Activated CD4-positive, alpha-beta memory T cell treated with anti-CD3 and anti-CD28 coated beads, Interleukin-2, amount 10 ng/mL, durations not matched to agents 7 days and 5 days (primary cell): ENCODE results near the gene SLC9A9. TPM values are rescaled to one million over a fixed set of nuclear protein-coding genes. Genes with fewer than 3 reads are reported as not detected.
A peak's percentile ranks its signal among the peaks of the same experiment; 100 is the strongest.
"Not testable (repeated sequence)": the region's sequence is repeated elsewhere in the genome, so short reads cannot be mapped to it uniquely, and the experiment has no call there.

ENCODE experiments used
- CTCF ChIA-PET: fragments of 350-600 bp; sonication (Branson Sonifier 250); formaldehyde crosslinking; loops from one replicate; lab custom pipeline; 2021; ENCODE audit warnings: antibody characterized with exemption, inconsistent platforms; lab: Charles Lee
- POLR2A ChIA-PET: fragments of 350-600 bp; sonication (Branson Sonifier 250); formaldehyde crosslinking; loops from one replicate; lab custom pipeline; 2021; ENCODE audit warnings: antibody characterized with exemption; lab: Charles Lee
- DNase-seq: peaks from one replicate; pipeline ENCODE4 v3.0.0-alpha.2; 2020
- H3K27ac Mint-ChIP-seq: one replicate; pipeline ENCODE4 v1.8.0; 2021; ENCODE audit warnings: mild to moderate bottlenecking, mixed read lengths
- H3K27me3 Mint-ChIP-seq: one replicate; pipeline ENCODE4 v1.8.0; 2021; ENCODE audit warnings: mixed read lengths
- H3K36me3 Mint-ChIP-seq: one replicate; pipeline ENCODE4 v1.8.0; 2021; ENCODE audit warnings: low read depth, mixed read lengths
- H3K4me1 Mint-ChIP-seq: one replicate; pipeline ENCODE4 v1.8.0; 2021; ENCODE audit warnings: mixed read lengths
- H3K4me3 Mint-ChIP-seq: one replicate; pipeline ENCODE4 v1.8.0; 2021; ENCODE audit warnings: mild to moderate bottlenecking, mixed read lengths
- H3K9me3 Mint-ChIP-seq: one replicate; pipeline ENCODE4 v1.8.0; 2021; ENCODE audit warnings: mixed read lengths
- total RNA-seq, 2 experiments: library from RNA; stranded (reverse); gene quantifications; one replicate each; pipeline ENCODE4 v1.2.3, GENCODE V29; 2021

Gene SLC9A9
- total RNA-seq = 10 to 100 TPM; 16.9 to 18.5 TPM

DNA sequence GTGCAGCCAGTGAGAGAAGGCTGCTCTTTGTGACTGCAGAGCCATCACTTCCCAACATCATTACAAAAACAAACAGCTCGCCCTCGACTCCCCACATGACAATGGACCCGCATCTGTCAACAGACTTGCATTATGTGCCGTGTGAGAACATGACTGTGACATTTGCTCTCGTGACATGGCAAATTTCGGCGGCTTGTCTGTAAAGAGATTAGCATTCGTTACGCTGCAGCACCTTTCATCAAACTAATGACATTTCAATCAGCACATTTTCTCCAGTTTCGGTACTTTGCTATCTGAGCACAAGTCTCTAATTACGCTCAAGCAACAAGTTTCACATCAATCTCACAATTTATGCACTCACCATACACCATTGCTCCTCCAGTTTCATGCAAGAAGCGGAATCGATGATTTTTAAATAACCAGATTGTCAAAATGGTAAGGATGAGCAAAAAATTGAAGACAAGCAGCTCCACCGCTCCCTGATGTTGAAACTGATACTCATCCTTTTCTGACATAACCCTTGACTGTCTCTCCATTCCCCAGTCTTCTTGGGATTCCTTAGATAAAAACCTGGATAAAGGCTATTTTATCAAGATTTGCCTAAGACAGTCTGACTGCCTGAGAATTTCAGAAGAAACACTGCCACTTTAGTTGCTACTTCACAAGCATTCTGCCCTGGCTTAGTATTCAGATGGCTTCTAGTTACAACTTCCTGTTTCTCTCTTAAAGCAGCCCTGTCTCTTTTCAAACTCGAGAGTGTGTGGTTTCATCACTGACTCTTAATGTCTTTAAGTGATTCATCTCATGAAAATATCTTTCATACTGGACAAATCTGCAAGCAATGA is at the start of gene SLC9A9:
SLC9A9 (minus strand) TSS at position 682 of the 845 bp plus-strand sequence; CDS start at position 536, 146 bp downstream.
- H3K27me3 Mint-ChIP-seq = no peaks in the 10 kb centered on the region
- no peaks in the 10 kb centered on the region for H3K9me3 Mint-ChIP-seq
- CTCF ChIA-PET = interaction anchor here (0.6 to 2.9 kb wide), 3 partner anchors 9 to 946 kb away, joined by 3 to 20 read pairs (median 3); partner anchors contain the start of gene DIPK2A
- peaks cover 53% of the 10 kb centered on the region for H3K4me1 Mint-ChIP-seq
- H3K4me3 Mint-ChIP-seq = peak within 1 kb of the TSS; percentile 95
- H3K36me3 Mint-ChIP-seq = no peaks in the 10 kb centered on the region
- peak within 1 kb of the TSS; percentile 93 for H3K27ac Mint-ChIP-seq
- POLR2A ChIA-PET = interaction anchor here (1.6 to 3.7 kb wide), 5 partner anchors 23 to 846 kb away, joined by 3 to 33 read pairs (median 11); partner anchors contain the start of genes DIPK2A and U2SURP
- peak; percentile 53 for DNase-seq

DNA sequence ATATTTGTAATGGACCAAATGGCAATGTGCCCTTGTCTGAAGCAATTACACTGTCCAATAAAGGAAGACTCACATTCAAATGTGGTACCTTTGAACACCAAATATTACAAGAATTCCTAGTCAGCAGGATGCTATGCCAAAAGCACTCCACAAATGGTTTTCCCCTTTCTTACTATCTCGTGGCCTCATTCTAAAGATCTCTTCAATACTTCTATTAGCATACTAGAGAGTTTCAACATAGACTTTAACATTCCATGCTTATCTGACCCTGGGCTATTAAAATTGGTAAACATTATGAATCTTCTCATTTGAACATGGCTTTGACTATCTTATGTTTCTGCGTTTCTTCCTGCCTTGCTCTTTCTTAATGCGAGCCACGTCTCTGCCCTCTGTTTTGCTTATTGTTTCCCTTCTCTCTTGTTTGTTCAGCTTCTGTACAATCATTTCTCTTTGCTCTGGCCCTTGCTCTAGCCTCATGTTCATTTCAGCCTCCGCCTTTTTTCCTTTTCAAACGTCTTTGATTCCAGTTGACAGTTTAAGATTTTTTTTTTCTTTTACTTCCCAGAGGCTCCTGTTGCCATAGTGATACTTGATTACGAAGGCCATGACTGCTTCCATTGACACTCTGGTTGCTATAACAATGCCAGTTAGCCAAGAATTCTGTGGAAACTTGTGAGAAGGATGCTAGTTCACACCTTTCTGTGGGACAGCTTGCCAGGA is 49.5 kb upstream of the SLC9A9 start:
- Mint-ChIP-seq H3K27me3 (peaks cover 8% of the 10 kb centered on the region), H3K4me3 (no peak overlapping the region), H3K4me1 (no peaks in the 10 kb centered on the region), H3K27ac (no peak overlapping the region), H3K36me3 (no peaks in the 10 kb centered on the region), H3K9me3 (no peaks in the 10 kb centered on the region)
- CTCF ChIA-PET = no interaction called here
- no peak for DNase-seq
- POLR2A ChIA-PET = no interaction called here

- H3K4me1 Mint-ChIP-seq = no peaks in the 10 kb centered on the region
- H3K27ac Mint-ChIP-seq = no peak overlapping the region
- POLR2A ChIA-PET = no interaction called here
- CTCF ChIA-PET = interaction anchor here (0.7 kb wide), 2 partner anchors 72 to 383 kb away, joined by 3 read pairs; no protein-coding TSS in a partner anchor
- no peak for DNase-seq
- H3K36me3 Mint-ChIP-seq = no peaks in the 10 kb centered on the region
- H3K4me3 Mint-ChIP-seq = no peak overlapping the region
- peaks cover 9% of the 10 kb centered on the region for H3K27me3 Mint-ChIP-seq
- no peaks in the 10 kb centered on the region for H3K9me3 Mint-ChIP-seq
These were observed 48.2 kb upstream of the SLC9A9 start for GRCh38 chr3:143896486-143896885.

DNA sequence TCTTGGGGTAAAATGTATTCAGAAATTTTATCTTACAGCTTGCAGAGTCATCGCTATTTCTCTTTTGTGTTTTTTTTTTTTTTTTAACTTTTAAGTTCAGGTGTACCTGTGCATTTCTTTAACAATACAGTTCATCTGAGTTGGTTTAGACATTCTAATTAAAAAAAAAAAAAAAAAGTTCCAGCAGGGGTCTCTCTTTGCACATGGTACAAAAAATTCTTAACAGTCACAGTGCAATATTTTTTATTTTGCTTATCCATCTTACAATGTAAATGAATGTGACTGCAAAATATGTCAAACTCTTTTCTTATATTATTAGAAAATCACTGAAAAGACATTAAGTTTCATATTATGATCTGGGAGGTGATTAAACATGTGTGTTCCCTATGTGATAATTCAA is 47.5 kb upstream of the SLC9A9 start:
- no peaks in the 10 kb centered on the region for H3K4me1 Mint-ChIP-seq

DNA sequence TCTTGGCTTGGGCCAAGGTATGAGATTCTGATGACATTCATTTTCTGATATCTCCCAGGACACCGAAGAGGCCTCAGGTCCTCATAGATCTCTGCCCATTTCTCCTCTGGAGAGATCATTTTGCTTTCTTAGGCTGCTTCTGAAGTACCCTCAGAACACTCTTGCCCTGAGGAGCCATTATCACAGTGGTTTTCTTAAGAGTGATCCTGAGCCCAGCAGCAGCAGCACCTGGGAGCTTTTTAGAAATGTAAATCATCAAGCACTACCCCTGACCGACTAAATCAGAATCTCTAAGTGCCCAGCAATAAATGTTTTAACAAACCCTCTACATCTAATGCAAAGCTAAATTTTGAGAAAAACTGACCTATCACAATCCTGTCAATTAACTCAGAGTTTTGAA is 40.6 kb upstream of the SLC9A9 start:
- no peaks in the 10 kb centered on the region for H3K36me3 Mint-ChIP-seq
- peaks cover 5% of the 10 kb centered on the region for H3K27me3 Mint-ChIP-seq
- no peak for DNase-seq
- ChIA-PET POLR2A (no interaction called here), CTCF (interaction anchor here (0.6 kb wide), 1 partner anchor 1106 kb away, joined by 3 read pairs; no protein-coding TSS in a partner anchor)
- no peak overlapping the region for H3K27ac Mint-ChIP-seq
- no peaks in the 10 kb centered on the region for H3K9me3 Mint-ChIP-seq
- no peaks in the 10 kb centered on the region for H3K4me1 Mint-ChIP-seq
- H3K4me3 Mint-ChIP-seq = no peak overlapping the region

More for the DNA sequence above, 47.5 kb upstream of the SLC9A9 start:
- H3K27ac Mint-ChIP-seq = no peak overlapping the region
- H3K9me3 Mint-ChIP-seq = no peaks in the 10 kb centered on the region
- CTCF ChIA-PET = interaction anchor here (0.6 to 2.7 kb wide), 4 partner anchors 11 to 548 kb away, joined by 3 to 15 read pairs (median 3); no protein-coding TSS in a partner anchor
- peaks cover 6% of the 10 kb centered on the region for H3K27me3 Mint-ChIP-seq
- no peaks in the 10 kb centered on the region for H3K36me3 Mint-ChIP-seq
- DNase-seq = no peak
- POLR2A ChIA-PET = no interaction called here
- H3K4me3 Mint-ChIP-seq = no peak overlapping the region

DNA sequence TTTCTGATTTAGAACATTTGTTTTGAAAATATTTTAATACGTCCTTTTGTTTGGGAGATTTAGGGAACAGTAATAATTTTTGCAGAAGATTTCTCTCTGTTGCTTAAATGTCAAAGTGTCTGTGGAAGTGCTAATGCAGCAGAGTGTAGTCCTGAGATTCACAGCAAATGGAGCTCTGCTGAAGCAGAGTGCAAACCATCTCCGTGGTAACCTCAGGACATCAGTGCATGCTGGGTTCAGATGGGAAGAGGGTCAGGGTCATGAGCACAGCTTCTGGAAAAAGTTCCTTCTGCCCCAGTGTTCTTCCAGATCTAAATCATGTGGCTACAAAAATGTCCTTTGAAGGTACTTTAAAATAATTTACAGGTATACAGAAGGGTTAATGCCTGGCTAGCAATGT is 39.9 kb upstream of the SLC9A9 start:
- Mint-ChIP-seq H3K27ac (no peak overlapping the region), H3K4me1 (no peaks in the 10 kb centered on the region), H3K36me3 (no peaks in the 10 kb centered on the region), H3K9me3 (no peaks in the 10 kb centered on the region), H3K27me3 (peaks cover 9% of the 10 kb centered on the region), H3K4me3 (no peak overlapping the region)
- ChIA-PET CTCF (interaction anchor here (0.6 kb wide), 1 partner anchor 1106 kb away, joined by 3 read pairs; no protein-coding TSS in a partner anchor), POLR2A (no interaction called here)
- no peak for DNase-seq

DNA sequence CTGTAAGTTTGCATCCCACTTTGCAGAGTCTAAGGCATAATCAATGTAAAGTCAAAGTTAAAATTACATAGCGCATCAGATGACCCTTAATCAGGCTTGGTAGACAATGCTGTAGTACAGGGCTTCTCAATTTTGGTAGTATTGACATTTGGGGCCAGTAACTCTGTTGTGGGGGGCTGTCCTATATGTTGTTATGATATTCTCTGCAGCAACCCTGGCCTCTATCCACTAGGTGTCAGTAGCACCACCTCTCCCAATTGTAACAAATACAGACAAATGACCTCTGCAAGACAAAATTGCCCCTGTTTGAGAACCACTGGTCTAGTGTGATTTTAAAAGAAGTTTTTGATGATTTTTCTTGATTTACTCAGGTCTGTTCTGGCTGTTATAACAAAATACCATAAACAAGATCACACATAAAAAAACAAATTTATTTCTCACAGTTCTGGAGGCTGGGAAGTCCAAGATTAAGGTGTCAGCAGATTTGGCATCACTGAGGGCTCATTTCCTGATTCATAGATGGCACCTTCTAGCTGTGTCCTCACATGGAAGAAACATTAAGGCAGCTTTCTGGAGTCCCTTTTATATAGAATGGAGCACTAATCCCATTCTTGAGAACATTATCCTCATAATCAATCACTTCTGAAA is 37.6 kb upstream of the SLC9A9 start:
- Mint-ChIP-seq H3K27me3 (peaks cover 8% of the 10 kb centered on the region), H3K4me1 (no peaks in the 10 kb centered on the region), H3K27ac (no peak overlapping the region), H3K36me3 (no peaks in the 10 kb centered on the region), H3K4me3 (no peak overlapping the region), H3K9me3 (no peaks in the 10 kb centered on the region)
- DNase-seq = peak; percentile 28
- ChIA-PET POLR2A (no interaction called here), CTCF (interaction anchor here (0.8 to 2.9 kb wide), 12 partner anchors 9 to 1882 kb away, joined by 3 to 15 read pairs (median 4); partner anchors contain the start of gene DIPK2A)

GRCh38 chr3:143884861-143885260 is 36.6 kb upstream of the SLC9A9 start:
- Mint-ChIP-seq H3K9me3 (no peaks in the 10 kb centered on the region), H3K4me3 (no peak overlapping the region), H3K36me3 (no peaks in the 10 kb centered on the region), H3K4me1 (no peaks in the 10 kb centered on the region), H3K27me3 (peaks cover 6% of the 10 kb centered on the region), H3K27ac (no peak overlapping the region)
- DNase-seq = no peak
- ChIA-PET CTCF (interaction anchor here (0.6 to 2.9 kb wide), 14 partner anchors 8 to 1883 kb away, joined by 3 to 15 read pairs (median 4); partner anchors contain the start of gene DIPK2A), POLR2A (interaction anchor here (0.6 kb wide), 1 partner anchor 8 kb away, joined by 3 read pairs; no protein-coding TSS in a partner anchor)

- peaks cover 6% of the 10 kb centered on the region for H3K27me3 Mint-ChIP-seq
- no peaks in the 10 kb centered on the region for H3K9me3 Mint-ChIP-seq
- H3K4me1 Mint-ChIP-seq = no peaks in the 10 kb centered on the region
- ChIA-PET CTCF (interaction anchor here (0.5 to 1.6 kb wide), 2 partner anchors 23 to 107 kb away, joined by 3 to 4 read pairs; no protein-coding TSS in a partner anchor), POLR2A (no interaction called here)
- no peak overlapping the region for H3K4me3 Mint-ChIP-seq
- DNase-seq = no peak
- no peaks in the 10 kb centered on the region for H3K36me3 Mint-ChIP-seq
- H3K27ac Mint-ChIP-seq = no peak overlapping the region
These were observed 34.9 kb upstream of the SLC9A9 start for GRCh38 chr3:143883151-143883550.

DNA sequence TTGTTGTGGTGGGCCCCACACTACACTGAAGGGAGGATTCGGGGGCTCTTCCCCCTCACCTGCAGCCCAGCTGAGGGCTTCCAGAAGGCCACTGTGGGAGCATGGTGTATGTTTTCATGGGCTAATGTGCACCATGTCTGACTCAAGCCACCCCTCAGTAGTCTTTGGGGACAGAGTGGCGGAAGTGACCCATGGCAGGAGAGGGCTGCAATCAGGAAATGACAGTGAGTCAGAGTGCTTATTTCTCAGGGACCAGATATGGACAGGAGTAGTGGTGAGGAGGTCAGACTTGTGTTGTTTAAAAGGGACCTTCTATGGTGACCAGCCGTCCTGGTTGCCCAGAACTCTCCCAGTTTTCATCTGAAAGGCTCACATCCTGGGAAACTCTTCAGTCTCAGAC is 32.8 kb upstream of the SLC9A9 start:
- ChIA-PET POLR2A (no interaction called here), CTCF (no interaction called here)
- no peak overlapping the region for H3K27ac Mint-ChIP-seq
- no peaks in the 10 kb centered on the region for H3K36me3 Mint-ChIP-seq
- H3K9me3 Mint-ChIP-seq = no peaks in the 10 kb centered on the region
- no peak for DNase-seq
- H3K27me3 Mint-ChIP-seq = peaks cover 6% of the 10 kb centered on the region
- H3K4me1 Mint-ChIP-seq = no peaks in the 10 kb centered on the region
- H3K4me3 Mint-ChIP-seq = no peak overlapping the region

- Mint-ChIP-seq H3K27ac (no peak overlapping the region), H3K9me3 (no peaks in the 10 kb centered on the region), H3K27me3 (no peaks in the 10 kb centered on the region), H3K36me3 (no peaks in the 10 kb centered on the region), H3K4me1 (peaks cover 6% of the 10 kb centered on the region), H3K4me3 (no peak overlapping the region)
- ChIA-PET CTCF (no interaction called here), POLR2A (no interaction called here)
- no peak for DNase-seq
These were observed 27.3 kb upstream of the SLC9A9 start for GRCh38 chr3:143875546-143875945.

DNA sequence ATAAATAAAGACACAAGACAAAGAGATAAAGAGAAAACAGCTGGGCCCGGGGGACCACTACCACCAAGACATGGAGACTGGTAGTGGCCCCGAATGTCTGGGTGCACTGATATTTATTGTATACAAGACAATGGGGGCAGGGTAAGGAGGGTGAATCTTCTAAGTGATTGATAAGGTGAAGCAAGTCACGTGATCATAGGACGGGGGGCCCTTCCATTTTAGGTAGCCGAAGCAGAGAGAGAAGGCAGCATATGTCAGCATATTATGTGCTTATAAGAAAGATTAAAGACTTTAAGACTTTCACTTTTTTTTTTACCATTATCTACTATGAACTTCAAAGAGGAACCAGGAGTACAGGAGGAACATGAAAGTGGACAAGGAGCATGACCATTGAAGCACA is 25.3 kb upstream of the SLC9A9 start:
- H3K27ac Mint-ChIP-seq, H3K36me3 Mint-ChIP-seq, DNase-seq, CTCF ChIA-PET, H3K4me1 Mint-ChIP-seq, H3K27me3 Mint-ChIP-seq, POLR2A ChIA-PET, H3K4me3 Mint-ChIP-seq, H3K9me3 Mint-ChIP-seq: not testable (repeated sequence)
